Gastrocnemius medialis (tissue), 4 donors: ENCODE data around the gene LAMB1. TPM values are rescaled to one million over a fixed set of nuclear protein-coding genes. Genes with fewer than 3 reads are reported as not detected.

Experiments
- ATAC-seq, 2 donors: fragments of 150-250 bp; one replicate each; pipeline ENCODE4 v1.9.1; 2016
- DNase-seq, 2 donors: peaks; one replicate each; pipeline ENCODE4 v3.0.0-alpha.2; 2019
- H3K27ac ChIP-seq, 4 donors: fragments of 200-600 bp; sonication (generic); 1 replicate in 1 of 4; 2 replicates in 3 of 4; pipeline ENCODE4 v1.5.1; 2016 to 2018; ENCODE audit warnings: mild to moderate bottlenecking in 2 of 4, moderate library complexity in 1 of 4
- H3K27me3 ChIP-seq, 3 donors: fragments of 200-600 bp; sonication (generic) in 2 of 3; 1 replicate in 1 of 3; 2 replicates in 2 of 3; pipeline versions ENCODE4 v1.5.1 to v1.6.0; 2016 to 2019; ENCODE audit warnings: mild to moderate bottlenecking in 1 of 3, moderate library complexity in 1 of 3
- H3K36me3 ChIP-seq, 2 donors: fragments of 200-600 bp; sonication (generic) in 1 of 2; one replicate each; pipeline ENCODE4 v1.5.1; 2017 to 2018
- H3K4me1 ChIP-seq, 2 donors: fragments of 200-600 bp; sonication (generic) in 1 of 2; one replicate each; pipeline ENCODE4 v1.5.1; 2016 to 2017; ENCODE audit warnings: mild to moderate bottlenecking in 2 of 2
- H3K4me3 ChIP-seq, 4 donors: fragments of 200-600 bp; sonication (generic) in 3 of 4; 1 replicate in 1 of 4; 2 replicates in 3 of 4; pipeline ENCODE4 v1.5.1; 2016 to 2019; ENCODE audit warnings: mild to moderate bottlenecking in 2 of 4
- H3K9me3 ChIP-seq, 3 donors: fragments of 200-600 bp; sonication (generic) in 2 of 3; 1 replicate in 1 of 3; 2 replicates in 2 of 3; pipeline ENCODE4 v1.5.1; 2016 to 2019
- CTCF ChIP-seq, 5 experiments: fragments of 450-650 bp in 3 of 5; fragments of 200-600 bp in 2 of 5; sonication (generic) in 2 of 5; IDR thresholded peaks in 4 of 5; conservative IDR thresholded peaks in 1 of 5; 1 replicate in 4 of 5; 2 replicates in 1 of 5; pipeline ENCODE4 v1.5.1; 2016 to 2019; ENCODE audit warnings: antibody characterized with exemption in 5 of 5, mild to moderate bottlenecking in 3 of 5, moderate library complexity in 3 of 5
- POLR2A ChIP-seq, 2 donors: fragments of 450-650 bp; IDR thresholded peaks; one replicate each; pipeline ENCODE4 v1.6.1; 2017; ENCODE audit warnings: antibody characterized with exemption in 2 of 2, mild to moderate bottlenecking in 2 of 2, moderate library complexity in 2 of 2
- in situ Hi-C, 4 donors: fragments of 200-750 bp; cut with MboI; loops; one replicate each; pipeline versions ENCODE4 v1.15.0 to v1.8.0; 2017; ENCODE audit warnings: low sequenced_read_pairs in 4 of 4
- intact Hi-C: fragments of 100-400 bp; cut with DNase I; formaldehyde crosslinking; loops from one replicate; pipeline ENCODE4 v1.15.1; 2023; ENCODE audit warnings: low total_unique reads
- total RNA-seq, 4 donors: library from RNA; depleted of rRNA; stranded (reverse); fragments of >200 nt; gene quantifications; one replicate each; pipeline versions ENCODE4 v1.1.0 to v1.2.3, GENCODE V29; 2016

LAMB1 gene
- total RNA-seq, 4 donors from 2014 or later = 14.5 to 56.6 (median 29.8) TPM

- Histone ChIP-seq H3K27me3 (no peaks in the 10 kb centered on the region), H3K4me1 (no peaks in the 10 kb centered on the region), H3K36me3 (no peaks in the 10 kb centered on the region), H3K4me3 (no peak overlapping the region), H3K9me3 (no peaks in the 10 kb centered on the region), H3K27ac (no peak overlapping the region)
- intact Hi-C loops (no loop called here), in situ Hi-C loops (no loop called here)
- ATAC-seq (no peak), DNase-seq (no peak)
- no peak for TF ChIP-seq CTCF (IDR thresholded peaks at IDR 0.05 in 4 of 5, conservative IDR thresholded peaks at IDR 0.05 in 1 of 5)
- no peak for TF ChIP-seq POLR2A (IDR thresholded peaks at IDR 0.05)
Observed at GRCh38 chr7:108046952-108047506, 44.1 kb upstream of the LAMB1 start.

- no peak overlapping the region for H3K27ac ChIP-seq
- in situ Hi-C loops = no loop called here
- TF ChIP-seq CTCF (IDR thresholded peaks at IDR 0.05 in 4 of 5, conservative IDR thresholded peaks at IDR 0.05 in 1 of 5) = no peak
- TF ChIP-seq POLR2A (IDR thresholded peaks at IDR 0.05) = no peak
Observed at GRCh38 chr7:108045669-108046068, 42.7 kb upstream of the LAMB1 start.

GRCh38 chr7:108045154-108045553, 42.2 kb upstream of the LAMB1 start:
- in situ Hi-C loops (no loop called here), intact Hi-C loops (no loop called here)
- H3K4me3 ChIP-seq = no peak overlapping the region
- no peaks in the 10 kb centered on the region for H3K27me3 ChIP-seq
- H3K36me3 ChIP-seq = no peaks in the 10 kb centered on the region
- no peak overlapping the region for H3K27ac ChIP-seq
- no peak for DNase-seq
- no peak for TF ChIP-seq CTCF (IDR thresholded peaks at IDR 0.05 in 4 of 5, conservative IDR thresholded peaks at IDR 0.05 in 1 of 5)
- no peak for TF ChIP-seq POLR2A (IDR thresholded peaks at IDR 0.05)
- no peak for ATAC-seq
- no peaks in the 10 kb centered on the region for H3K9me3 ChIP-seq
- H3K4me1 ChIP-seq = no peaks in the 10 kb centered on the region

More at GRCh38 chr7:108045669-108046068, 42.7 kb upstream of the LAMB1 start:
- Histone ChIP-seq H3K4me1 (no peaks in the 10 kb centered on the region), H3K4me3 (no peak overlapping the region), H3K36me3 (no peaks in the 10 kb centered on the region), H3K9me3 (no peaks in the 10 kb centered on the region), H3K27me3 (no peaks in the 10 kb centered on the region)
- DNase-seq = no peak
- ATAC-seq = no peak
- intact Hi-C loops = no loop called here

DNA sequence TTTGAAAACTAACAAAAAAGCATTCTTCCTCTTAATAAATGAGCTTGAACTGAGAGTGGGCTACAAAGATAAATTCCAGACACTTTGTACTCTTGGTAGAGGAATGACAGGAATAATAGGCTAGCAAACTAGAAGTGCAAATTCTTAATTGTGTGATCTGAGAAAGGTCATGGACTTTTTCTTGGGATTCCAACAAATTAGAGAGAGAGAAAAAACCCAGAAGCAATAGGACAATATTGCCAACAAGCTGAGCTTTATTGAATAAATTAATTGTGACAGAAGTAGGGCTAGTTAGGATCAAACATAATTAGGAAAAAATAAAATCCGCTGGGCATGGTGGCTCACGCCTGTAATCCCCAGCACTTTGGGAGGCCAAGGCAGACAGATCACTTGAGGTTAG, 41.4 kb upstream of the LAMB1 start:
- Histone ChIP-seq H3K9me3 (no peaks in the 10 kb centered on the region), H3K4me3 (no peak overlapping the region), H3K27ac (no peak overlapping the region), H3K27me3 (no peaks in the 10 kb centered on the region), H3K4me1 (no peaks in the 10 kb centered on the region), H3K36me3 (no peaks in the 10 kb centered on the region)
- ATAC-seq (no peak), DNase-seq (no peak)
- no peak for TF ChIP-seq CTCF (IDR thresholded peaks at IDR 0.05 in 4 of 5, conservative IDR thresholded peaks at IDR 0.05 in 1 of 5)
- TF ChIP-seq POLR2A (IDR thresholded peaks at IDR 0.05) = no peak
- in situ Hi-C loops (no loop called here), intact Hi-C loops (no loop called here)

DNA sequence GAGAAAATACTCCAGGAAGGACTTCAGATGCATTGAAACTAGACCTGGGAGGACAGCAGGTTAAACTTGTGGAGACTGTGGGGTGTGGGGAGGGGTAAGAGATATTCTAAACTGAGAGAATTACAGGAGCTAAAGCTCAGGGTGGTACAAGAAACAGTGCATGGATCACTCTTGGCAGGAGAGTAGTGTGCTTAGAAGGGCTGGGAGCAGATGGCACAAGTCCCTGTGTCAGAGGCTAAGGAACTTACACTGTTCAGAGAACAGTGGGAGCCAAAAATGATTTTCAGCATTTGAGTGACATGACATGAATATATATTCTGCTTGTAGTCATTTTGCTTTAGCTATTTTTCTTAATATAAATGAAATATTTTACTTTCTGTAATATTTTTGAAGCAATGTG, 36.0 kb upstream of the LAMB1 start:
- ATAC-seq (no peak), DNase-seq (no peak)
- no peaks in the 10 kb centered on the region for H3K36me3 ChIP-seq
- no peak overlapping the region for H3K4me3 ChIP-seq
- H3K4me1 ChIP-seq = no peaks in the 10 kb centered on the region
- intact Hi-C loops = no loop called here
- in situ Hi-C loops = no loop called here
- H3K27me3 ChIP-seq = no peaks in the 10 kb centered on the region
- H3K9me3 ChIP-seq = no peaks in the 10 kb centered on the region
- no peak for TF ChIP-seq POLR2A (IDR thresholded peaks at IDR 0.05)
- TF ChIP-seq CTCF (IDR thresholded peaks at IDR 0.05 in 4 of 5, conservative IDR thresholded peaks at IDR 0.05 in 1 of 5) = no peak
- no peak overlapping the region for H3K27ac ChIP-seq
